DND-41 (cell line): ENCODE results near the gene GRHL3.

ENCODE experiments used
- EZH2 ChIP-seq: IDR thresholded peaks from 3 replicates; pipeline ENCODE4 v1.6.1; 2012; ENCODE audit warnings: borderline replicate concordance, low read depth, mild to moderate bottlenecking, moderate library complexity, low read length, inconsistent platforms; ENCODE audit not compliant: severe bottlenecking
- TF ChIP-seq, protein P1 (sequence below): IDR thresholded peaks from 2 replicates; pipeline ENCODE4 v1.5.1; 2012; ENCODE audit warnings: borderline replicate concordance, low read length, moderate library complexity, mild to moderate bottlenecking; ENCODE audit not compliant: poor library complexity, severe bottlenecking; ENCODE audit errors: extremely low read depth

GRCh38 chr1:24294716-24295371, 24.3 kb upstream of the GRHL3 start:
- TF ChIP-seq, protein P1, sequence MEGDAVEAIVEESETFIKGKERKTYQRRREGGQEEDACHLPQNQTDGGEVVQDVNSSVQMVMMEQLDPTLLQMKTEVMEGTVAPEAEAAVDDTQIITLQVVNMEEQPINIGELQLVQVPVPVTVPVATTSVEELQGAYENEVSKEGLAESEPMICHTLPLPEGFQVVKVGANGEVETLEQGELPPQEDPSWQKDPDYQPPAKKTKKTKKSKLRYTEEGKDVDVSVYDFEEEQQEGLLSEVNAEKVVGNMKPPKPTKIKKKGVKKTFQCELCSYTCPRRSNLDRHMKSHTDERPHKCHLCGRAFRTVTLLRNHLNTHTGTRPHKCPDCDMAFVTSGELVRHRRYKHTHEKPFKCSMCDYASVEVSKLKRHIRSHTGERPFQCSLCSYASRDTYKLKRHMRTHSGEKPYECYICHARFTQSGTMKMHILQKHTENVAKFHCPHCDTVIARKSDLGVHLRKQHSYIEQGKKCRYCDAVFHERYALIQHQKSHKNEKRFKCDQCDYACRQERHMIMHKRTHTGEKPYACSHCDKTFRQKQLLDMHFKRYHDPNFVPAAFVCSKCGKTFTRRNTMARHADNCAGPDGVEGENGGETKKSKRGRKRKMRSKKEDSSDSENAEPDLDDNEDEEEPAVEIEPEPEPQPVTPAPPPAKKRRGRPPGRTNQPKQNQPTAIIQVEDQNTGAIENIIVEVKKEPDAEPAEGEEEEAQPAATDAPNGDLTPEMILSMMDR = no peak
- no peak for TF ChIP-seq EZH2
